ENCODE results near the gene ARSJ.
A peak's percentile ranks its signal among the peaks of the same experiment; 100 is the strongest.

The ARSJ gene

DNA sequence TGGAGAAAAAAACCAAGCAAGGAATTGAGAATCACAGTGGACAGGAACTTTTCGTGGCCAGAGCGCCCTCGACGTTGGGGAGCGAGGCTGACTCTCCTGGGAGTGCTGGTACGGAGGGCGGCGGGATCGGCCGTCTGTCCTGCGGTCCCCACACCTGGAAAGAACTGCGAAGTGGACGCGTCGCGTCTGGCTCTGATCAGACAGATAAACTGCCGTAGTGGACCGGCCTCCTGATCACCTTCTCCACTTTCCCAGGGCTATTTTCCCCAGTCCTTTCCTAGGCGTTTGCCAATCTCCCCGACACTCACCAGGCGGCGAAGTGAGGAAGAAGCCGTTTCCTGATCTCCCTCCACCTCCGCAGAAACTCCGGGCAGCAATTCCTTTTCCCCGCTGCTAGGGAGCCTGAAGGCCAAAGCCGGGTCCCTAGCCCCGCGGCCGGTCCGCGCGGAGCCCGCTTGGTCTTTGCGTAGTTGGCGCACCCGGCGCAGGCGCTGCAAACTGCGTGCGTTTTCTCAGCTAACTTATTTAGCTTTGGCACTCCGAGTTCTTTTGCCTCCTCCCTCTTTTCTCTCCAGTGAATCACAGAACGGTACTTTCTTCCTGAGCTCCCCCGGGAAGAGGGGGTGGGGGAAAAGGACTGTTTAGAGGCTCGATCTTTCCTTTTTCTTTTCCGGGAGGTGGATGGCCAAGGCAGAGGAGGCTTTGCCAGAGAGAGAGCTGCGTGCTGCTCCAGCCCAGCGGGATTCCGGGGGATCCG, at the start of gene ARSJ:
ARSJ (minus strand) TSS at position 500 of the 757 bp plus-strand sequence. CDS start 813 bp downstream, outside the sequence.
- Histone ChIP-seq H3K4me3 (ENCODE audit: low read depth, low read length) (peak within 1 kb of the TSS; percentile 49), H3K9me3 (ENCODE audit: severe bottlenecking) (peaks cover 1% of the 10 kb centered on the region), H3K36me3 (no peaks in the 10 kb centered on the region), H3K27ac (no peak within 1 kb of the TSS), H3K27me3 (ENCODE audit: insufficient read depth, low read depth, severe bottlenecking) (peaks cover 13% of the 10 kb centered on the region)
- DNase-seq, result peak; percentile 52
- TF ChIP-seq, protein P1, sequence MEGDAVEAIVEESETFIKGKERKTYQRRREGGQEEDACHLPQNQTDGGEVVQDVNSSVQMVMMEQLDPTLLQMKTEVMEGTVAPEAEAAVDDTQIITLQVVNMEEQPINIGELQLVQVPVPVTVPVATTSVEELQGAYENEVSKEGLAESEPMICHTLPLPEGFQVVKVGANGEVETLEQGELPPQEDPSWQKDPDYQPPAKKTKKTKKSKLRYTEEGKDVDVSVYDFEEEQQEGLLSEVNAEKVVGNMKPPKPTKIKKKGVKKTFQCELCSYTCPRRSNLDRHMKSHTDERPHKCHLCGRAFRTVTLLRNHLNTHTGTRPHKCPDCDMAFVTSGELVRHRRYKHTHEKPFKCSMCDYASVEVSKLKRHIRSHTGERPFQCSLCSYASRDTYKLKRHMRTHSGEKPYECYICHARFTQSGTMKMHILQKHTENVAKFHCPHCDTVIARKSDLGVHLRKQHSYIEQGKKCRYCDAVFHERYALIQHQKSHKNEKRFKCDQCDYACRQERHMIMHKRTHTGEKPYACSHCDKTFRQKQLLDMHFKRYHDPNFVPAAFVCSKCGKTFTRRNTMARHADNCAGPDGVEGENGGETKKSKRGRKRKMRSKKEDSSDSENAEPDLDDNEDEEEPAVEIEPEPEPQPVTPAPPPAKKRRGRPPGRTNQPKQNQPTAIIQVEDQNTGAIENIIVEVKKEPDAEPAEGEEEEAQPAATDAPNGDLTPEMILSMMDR (IDR thresholded peaks at IDR 0.05; ENCODE audit: low read depth, low read length), result 0 out of 2 replicates have a peak, but pooled peaks have one; percentile 10

DNA sequence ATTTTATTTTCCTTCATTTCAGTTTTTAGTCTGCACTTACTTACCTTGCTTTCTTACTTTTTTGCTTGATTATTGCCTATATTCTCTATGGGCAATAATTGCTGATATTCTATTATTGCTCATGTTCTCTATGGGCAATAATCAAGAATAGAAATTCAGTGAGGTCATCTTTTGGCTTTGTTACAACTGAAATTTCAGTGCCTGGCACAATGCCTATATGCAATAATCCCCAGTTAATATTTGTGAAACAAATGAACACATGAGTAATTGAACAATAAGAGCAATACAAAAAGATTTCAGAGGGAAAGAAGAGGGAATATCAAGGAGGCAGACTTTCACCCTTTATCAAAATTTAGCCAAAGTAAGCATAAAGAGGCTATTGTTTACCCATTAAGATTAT, 48.6 kb upstream of the ARSJ start:
- Histone ChIP-seq H3K27me3 (ENCODE audit: insufficient read depth, low read depth, severe bottlenecking) (no peaks in the 10 kb centered on the region), H3K9me3 (ENCODE audit: severe bottlenecking) (no peaks in the 10 kb centered on the region), H3K4me3 (ENCODE audit: low read depth, low read length) (no peak overlapping the region), H3K27ac (no peak overlapping the region), H3K36me3 (no peaks in the 10 kb centered on the region)
- TF ChIP-seq, protein P1 (IDR thresholded peaks at IDR 0.05; ENCODE audit: low read depth, low read length), result no peak
- DNase-seq, result no peak

DNA sequence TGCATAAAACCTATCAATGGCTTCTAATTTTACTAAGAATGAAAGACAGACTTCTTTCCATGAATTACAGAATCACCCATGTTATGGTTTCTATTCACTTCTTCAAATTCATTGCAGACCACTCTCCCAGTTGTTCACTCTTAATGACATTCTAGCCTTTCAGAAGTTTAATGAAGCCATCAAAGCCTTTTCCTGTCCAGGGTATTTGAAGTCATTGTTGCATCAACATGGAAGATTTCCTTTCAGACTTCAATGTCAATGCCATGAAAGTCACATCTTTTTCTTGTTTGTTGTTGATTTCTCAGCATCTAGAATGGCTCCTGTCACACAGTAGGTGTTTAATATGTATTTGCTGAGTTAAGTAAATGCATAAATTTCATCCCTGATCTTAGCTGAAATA, 48.1 kb upstream of the ARSJ start:
- Histone ChIP-seq H3K27me3 (ENCODE audit: insufficient read depth, low read depth, severe bottlenecking) (no peaks in the 10 kb centered on the region), H3K9me3 (ENCODE audit: severe bottlenecking) (no peaks in the 10 kb centered on the region), H3K27ac (no peak overlapping the region), H3K4me3 (ENCODE audit: low read depth, low read length) (no peak overlapping the region), H3K36me3 (no peaks in the 10 kb centered on the region)
- DNase-seq, result no peak
- TF ChIP-seq, protein P1 (IDR thresholded peaks at IDR 0.05; ENCODE audit: low read depth, low read length), result no peak

DNA sequence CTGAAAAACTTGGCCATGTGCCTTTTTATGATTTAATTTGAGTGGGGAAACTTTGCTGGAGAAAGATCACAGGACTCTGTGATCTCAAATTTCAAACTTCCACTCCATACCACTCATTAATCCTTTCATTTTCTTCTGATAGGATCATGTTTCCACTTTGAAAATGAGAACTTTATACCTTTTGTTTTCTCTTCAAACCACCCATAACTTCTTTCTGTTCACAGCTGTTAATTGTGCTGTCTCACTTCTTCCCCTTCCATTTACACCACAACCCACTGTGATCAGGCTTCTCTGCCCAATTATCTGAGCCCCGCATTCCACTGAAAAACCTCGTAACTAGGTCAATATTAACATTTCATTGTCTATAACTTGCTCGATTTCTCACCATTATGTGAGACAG, 47.0 kb upstream of the ARSJ start:
- no peaks in the 10 kb centered on the region for H3K36me3 ChIP-seq
- H3K27me3 ChIP-seq (ENCODE audit: insufficient read depth, low read depth, severe bottlenecking), result no peaks in the 10 kb centered on the region
- no peak overlapping the region for H3K27ac ChIP-seq
- TF ChIP-seq, protein P1 (IDR thresholded peaks at IDR 0.05; ENCODE audit: low read depth, low read length), result no peak
- no peaks in the 10 kb centered on the region for H3K9me3 ChIP-seq (ENCODE audit: severe bottlenecking)
- DNase-seq, result no peak
- no peak overlapping the region for H3K4me3 ChIP-seq (ENCODE audit: low read depth, low read length)

DNA sequence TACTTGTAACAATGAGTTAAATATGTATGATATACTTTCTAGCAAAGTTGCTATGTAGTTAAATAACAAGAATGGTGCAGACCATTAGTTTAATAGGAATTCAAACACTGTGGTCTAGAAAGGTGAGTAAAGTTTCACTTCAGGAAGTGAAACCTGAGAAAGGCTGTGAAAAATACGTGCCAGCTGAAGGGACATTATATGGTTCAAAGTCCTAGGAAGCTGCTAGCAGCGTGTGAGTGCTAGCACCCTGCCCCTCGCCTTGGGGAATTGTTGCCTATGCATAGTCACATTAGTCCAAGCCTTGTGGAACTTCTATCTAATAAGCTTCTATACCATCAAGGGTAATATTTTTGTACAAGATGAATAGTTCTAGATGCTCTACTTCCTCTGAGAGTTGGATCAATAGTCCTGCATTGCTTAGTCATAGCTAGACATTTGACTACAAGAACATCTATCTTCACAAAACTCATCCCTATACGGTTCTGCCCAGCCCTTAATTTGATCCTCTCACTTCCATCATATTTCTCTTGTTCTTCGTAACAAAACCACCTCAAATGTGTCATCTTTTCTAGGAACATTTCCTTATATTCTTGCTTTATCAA, 45.8 kb upstream of the ARSJ start:
- no peaks in the 10 kb centered on the region for H3K27me3 ChIP-seq (ENCODE audit: insufficient read depth, low read depth, severe bottlenecking)
- TF ChIP-seq, protein P1 (IDR thresholded peaks at IDR 0.05; ENCODE audit: low read depth, low read length), result no peak
- no peak overlapping the region for H3K4me3 ChIP-seq (ENCODE audit: low read depth, low read length)
- H3K36me3 ChIP-seq, result no peaks in the 10 kb centered on the region
- H3K27ac ChIP-seq, result no peak overlapping the region
- DNase-seq, result no peak
- no peaks in the 10 kb centered on the region for H3K9me3 ChIP-seq (ENCODE audit: severe bottlenecking)
